GM12873 (cell line): ENCODE measurements around the gene WDR48.

Experiments used
- TF ChIP-seq, protein P1 (sequence below): IDR thresholded peaks from 2 replicates; pipeline ENCODE4 v1.5.1; 2012; ENCODE audit warnings: low read depth, mild to moderate bottlenecking, moderate library complexity, low read length, control low read depth; ENCODE audit not compliant: insufficient read depth; ENCODE audit errors: missing control alignments

WDR48 gene

DNA sequence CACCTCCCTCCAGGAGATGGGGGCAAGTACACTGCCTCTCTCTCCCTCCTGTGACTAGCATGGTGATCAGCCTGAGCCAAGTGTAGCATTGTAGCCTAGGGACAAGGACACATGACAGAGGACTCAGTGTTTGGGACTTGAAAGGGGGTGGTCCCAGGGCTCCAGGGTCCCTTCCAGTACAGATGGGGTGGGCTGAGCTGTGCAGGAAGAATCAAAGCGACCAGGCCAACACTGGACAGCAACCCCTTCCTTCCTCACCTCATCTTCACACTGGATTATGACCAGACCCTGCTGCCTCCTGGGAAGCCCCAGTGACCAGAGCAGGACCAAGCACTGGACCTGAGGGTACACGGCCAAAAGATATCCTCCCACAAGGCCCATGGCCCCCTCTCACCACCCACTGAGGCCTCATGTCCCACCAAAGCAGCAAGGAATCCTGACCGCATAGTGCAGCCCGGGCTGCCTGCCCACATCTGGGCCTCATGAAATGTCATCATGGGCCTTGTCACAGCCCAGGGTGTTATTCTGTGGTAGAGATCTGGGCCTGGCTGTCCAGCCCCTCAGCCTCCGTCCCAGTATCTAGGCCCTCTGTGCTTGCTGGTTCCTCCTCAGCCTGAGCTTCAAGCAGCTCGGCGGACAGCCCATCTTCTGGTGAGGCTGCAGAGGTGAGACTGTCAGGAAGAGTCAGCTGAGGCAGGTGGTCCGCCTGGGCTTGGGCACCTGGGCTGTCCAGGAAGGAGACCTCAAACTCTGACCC lies 46.1 kb downstream of the WDR48 start:
- TF ChIP-seq, protein P1, sequence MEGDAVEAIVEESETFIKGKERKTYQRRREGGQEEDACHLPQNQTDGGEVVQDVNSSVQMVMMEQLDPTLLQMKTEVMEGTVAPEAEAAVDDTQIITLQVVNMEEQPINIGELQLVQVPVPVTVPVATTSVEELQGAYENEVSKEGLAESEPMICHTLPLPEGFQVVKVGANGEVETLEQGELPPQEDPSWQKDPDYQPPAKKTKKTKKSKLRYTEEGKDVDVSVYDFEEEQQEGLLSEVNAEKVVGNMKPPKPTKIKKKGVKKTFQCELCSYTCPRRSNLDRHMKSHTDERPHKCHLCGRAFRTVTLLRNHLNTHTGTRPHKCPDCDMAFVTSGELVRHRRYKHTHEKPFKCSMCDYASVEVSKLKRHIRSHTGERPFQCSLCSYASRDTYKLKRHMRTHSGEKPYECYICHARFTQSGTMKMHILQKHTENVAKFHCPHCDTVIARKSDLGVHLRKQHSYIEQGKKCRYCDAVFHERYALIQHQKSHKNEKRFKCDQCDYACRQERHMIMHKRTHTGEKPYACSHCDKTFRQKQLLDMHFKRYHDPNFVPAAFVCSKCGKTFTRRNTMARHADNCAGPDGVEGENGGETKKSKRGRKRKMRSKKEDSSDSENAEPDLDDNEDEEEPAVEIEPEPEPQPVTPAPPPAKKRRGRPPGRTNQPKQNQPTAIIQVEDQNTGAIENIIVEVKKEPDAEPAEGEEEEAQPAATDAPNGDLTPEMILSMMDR, result no peak

DNA sequence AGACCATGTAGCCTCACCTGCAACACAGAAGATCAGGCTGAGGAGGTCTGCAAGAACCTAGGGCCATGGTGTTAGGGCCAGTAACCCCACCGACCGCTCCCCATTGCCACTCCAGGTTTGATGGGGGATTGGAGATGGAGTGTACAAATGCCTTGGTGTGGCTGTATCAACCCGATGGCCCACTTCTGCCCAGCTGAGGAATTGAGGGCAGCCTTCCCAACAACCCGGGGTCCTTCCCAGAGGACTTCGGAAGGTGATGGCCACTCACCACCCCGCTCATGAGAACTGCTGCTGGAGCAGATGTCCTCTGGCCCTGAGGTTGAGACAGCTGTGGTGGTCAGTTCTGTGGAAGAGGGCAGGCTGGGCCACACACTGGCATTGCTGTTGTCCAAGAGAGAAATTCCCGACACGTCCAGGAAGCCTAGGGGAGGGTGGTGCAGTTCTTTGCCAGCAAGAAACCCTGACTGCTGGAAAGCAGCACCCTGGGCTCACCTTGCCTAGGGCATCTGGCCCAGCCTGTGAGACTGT lies 46.7 kb downstream of the WDR48 start:
- TF ChIP-seq, protein P1, result no peak

DNA sequence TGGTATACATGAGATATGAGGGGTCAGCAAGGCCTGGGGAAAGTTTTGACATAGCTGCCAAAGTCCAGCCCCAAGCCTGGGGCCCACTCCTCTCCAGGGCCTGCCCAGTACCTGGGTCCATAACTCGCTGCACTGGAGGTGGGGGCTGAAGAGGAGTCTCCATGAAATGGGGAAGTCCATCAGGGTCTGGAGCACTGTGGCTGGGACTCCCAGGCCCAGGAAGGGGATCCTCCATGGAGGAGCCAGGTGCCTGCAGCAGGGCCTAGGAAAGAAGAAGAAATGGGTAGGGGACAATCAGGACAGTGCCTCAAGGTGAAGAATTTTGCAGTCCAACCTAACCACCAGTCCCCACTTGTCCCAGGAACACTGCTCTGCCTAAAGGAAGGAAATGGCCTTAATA lies 47.4 kb downstream of the WDR48 start:
- TF ChIP-seq, protein P1, result no peak

DNA sequence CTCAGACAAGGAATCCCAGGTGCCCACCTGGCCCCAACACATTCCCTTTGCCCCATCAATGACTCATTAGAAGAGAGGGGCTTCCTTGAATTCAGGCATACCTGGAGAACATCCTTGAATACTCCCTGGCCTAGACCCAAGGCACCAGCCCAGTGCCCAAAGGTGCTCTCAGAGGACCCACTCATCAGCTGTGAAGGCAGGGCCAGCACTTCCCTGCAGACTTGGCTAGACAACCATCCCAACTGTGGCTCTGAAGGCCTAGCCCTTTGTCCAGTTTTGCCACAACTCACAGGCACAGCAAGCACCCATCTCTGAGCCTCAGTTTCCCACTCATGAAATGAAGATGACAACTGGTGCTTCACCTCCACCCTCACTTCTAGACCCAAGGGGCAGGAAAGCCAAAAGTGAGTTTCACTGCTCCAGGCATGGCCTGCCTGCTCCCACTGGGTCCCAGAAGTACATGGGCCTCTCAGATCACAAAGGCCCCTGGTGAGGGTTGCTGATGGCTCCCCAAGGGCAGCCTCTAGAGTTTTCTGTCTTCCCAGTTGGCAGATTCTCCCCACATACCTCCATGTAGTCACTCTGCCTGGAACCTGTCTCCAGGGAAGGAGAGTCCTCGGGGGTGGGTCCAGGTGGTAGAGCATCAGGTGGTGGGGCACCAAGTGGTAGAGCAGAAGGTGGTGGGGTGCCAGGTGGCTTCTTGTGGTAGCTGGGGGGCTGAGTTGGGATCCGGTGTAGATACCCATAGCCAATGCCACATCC lies 48.1 kb downstream of the WDR48 start:
- TF ChIP-seq, protein P1, result no peak

DNA sequence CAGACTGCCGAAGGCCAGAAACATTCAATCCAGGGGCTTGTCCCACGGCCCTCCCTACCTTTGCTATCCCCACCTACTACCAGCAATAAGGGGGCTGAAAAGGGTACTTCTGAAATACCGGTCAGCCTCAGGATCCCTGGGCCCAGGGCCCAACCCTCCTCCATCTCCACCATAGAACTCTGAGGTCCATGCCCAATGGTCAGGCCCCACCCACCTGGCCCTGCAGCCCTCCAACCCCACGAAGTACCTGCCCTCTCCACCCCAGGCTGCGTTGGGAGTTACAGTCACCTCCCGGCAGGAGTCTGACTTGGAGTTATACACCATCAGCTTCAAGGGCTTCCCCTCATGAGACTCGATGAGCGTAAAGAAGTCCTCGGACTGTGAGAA lies 48.7 kb downstream of the WDR48 start:
- TF ChIP-seq, protein P1, result no peak

DNA sequence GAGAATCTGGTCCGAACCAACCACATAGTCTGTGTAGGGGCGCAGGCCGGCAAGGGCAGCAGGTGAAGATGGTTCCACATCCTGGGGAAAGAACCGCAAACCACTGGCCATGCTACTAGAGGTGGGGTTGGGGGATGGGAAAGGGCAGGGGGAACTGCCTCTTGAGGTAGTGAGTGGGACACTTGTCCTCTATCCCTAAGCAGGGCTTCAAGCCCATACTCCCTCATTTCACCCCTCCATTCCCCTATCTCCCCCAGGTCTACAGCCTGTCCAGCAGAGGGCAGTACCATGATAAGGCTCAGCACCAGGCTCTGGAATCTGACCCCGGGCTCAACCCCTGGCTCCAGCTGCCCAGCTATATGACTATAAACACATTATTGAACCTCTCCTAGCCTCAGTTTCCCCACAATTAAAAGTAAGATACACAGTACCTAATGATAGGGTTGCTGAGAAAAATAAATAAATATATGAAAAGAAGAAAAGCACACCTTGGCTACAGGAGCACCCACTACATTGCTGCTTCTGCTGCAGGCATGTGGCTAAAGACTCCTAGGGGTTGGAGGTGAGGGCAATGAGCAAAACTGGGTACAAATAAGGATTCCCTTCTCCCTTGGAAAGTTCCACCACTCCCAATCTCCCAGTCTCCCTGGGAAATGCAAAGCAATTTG lies 49.3 kb downstream of the WDR48 start:
- TF ChIP-seq, protein P1, result peak; percentile 80
